Mammary epithelial cell (primary cell): ENCODE data around the gene TANK.

Source experiments
- EZH2 ChIP-seq: IDR thresholded peaks from 2 replicates; pipeline ENCODE4 v1.6.1; 2012; ENCODE audit warnings: low read length, inconsistent platforms, borderline replicate concordance
- TF ChIP-seq, protein P1 (sequence below), 2 donors: IDR thresholded peaks in 1 of 2; conservative IDR thresholded peaks in 1 of 2; 2 replicates each; pipeline ENCODE4 v1.5.1; 2011 to 2012; ENCODE audit warnings: inconsistent platforms in 2 of 2, low read length in 2 of 2, mild to moderate bottlenecking in 2 of 2, control low read depth in 1 of 2, low read depth in 1 of 2; ENCODE audit not compliant: insufficient read depth in 1 of 2; ENCODE audit errors: extremely low read depth in 1 of 2

DNA sequence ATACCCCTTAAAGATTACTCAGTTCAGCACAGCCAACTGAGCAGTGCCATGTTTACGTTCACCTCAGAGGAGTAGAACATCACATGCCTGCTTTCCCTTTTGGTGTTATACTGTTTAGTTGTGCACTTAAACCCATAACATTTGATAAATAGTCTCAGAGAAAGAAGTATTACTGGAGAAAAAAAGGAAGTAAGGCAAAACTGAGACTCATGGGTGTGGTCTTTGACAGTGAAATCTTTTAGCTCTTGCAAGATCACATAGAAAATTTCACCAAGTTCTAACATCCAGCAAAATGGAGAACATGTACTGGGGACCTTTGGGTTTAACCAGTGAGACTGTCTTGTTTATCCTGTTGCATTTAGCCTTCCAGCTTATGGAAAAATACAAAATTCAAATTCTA lies 5.6 kb downstream of the TANK start:
- TF ChIP-seq, protein P1, sequence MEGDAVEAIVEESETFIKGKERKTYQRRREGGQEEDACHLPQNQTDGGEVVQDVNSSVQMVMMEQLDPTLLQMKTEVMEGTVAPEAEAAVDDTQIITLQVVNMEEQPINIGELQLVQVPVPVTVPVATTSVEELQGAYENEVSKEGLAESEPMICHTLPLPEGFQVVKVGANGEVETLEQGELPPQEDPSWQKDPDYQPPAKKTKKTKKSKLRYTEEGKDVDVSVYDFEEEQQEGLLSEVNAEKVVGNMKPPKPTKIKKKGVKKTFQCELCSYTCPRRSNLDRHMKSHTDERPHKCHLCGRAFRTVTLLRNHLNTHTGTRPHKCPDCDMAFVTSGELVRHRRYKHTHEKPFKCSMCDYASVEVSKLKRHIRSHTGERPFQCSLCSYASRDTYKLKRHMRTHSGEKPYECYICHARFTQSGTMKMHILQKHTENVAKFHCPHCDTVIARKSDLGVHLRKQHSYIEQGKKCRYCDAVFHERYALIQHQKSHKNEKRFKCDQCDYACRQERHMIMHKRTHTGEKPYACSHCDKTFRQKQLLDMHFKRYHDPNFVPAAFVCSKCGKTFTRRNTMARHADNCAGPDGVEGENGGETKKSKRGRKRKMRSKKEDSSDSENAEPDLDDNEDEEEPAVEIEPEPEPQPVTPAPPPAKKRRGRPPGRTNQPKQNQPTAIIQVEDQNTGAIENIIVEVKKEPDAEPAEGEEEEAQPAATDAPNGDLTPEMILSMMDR (conservative IDR thresholded peaks at IDR 0.05 in 1 of 2, IDR thresholded peaks at IDR 0.05 in 1 of 2; ENCODE audit: extremely low read depth in 1 of 2, insufficient read depth in 1 of 2, low read depth in 1 of 2, low read length in 2 of 2), result no peak
- no peak for TF ChIP-seq EZH2
